ENCODE data around the gene SLC35F6.
"Not testable (repeated sequence)": the region's sequence is repeated elsewhere in the genome, so short reads cannot be mapped to it uniquely, and the experiment has no call there.

The SLC35F6 gene

DNA sequence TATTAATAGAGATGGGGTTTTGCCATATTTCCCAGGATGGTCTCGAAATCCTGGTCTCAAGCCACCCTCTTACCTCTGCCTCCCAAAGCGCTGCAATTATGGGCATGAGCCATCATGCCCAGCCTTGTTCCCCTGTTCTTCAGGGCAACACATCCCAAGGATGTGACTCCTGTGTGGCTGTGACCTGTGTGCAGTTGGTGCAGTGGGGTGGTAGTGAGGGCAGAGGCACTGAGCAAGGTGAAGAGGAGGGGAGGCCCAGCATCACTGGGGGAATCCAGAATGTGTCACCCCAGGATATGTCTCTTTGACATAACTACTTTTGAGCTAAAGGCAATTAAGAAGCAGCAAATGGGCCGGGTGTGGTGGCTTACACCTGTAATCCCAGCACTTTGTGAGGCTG, 45.1 kb downstream of the SLC35F6 start:
- H3K36me3 Mint-ChIP-seq: peaks cover 2% of the 10 kb centered on the region
- H3K9me3 Mint-ChIP-seq (ENCODE audit: low read depth): no peaks in the 10 kb centered on the region
- no peak overlapping the region for H3K27ac Mint-ChIP-seq
- H3K4me3 Mint-ChIP-seq: no peak overlapping the region
- peaks cover 41% of the 10 kb centered on the region for H3K4me1 Mint-ChIP-seq (ENCODE audit: low read depth)
- no peaks in the 10 kb centered on the region for H3K27me3 Mint-ChIP-seq

DNA sequence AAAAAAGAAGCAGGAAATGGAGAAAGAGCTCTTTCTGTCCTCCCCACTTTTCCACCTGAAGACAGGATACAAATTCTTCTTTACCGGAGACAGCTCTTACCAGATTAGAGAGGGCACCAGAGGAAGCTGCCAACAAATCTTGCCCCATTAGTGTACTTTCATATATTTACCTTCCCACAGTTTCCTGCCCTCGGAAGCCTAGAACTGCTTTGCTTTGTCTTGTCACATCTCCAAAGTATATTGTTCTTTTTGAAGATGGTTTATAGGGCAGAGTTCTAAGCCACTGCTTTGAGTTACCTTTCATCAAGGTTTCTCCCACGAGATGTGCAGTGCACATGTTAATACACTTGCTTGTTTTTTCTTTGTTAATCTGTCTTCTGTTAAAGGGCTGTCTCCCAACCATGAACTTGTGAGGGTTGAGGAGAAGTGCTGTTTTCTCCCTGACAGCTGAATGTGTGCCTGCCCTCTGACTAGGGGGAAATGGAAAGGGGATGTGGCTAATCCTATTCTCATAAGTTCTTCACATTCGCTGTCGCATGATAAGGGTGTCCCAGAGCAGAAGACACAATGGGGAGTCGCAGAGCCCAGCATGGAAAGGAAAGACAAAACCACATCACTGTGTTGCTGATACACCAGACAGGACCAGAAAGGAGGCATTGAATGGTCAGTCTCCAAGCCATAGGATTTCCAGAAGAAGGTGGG, 45.9 kb downstream of the SLC35F6 start:
- peaks cover 41% of the 10 kb centered on the region for H3K4me1 Mint-ChIP-seq (ENCODE audit: low read depth)
- H3K36me3 Mint-ChIP-seq: no peaks in the 10 kb centered on the region
- peak overlapping the region; percentile 27 for H3K4me3 Mint-ChIP-seq
- H3K9me3 Mint-ChIP-seq (ENCODE audit: low read depth): no peaks in the 10 kb centered on the region
- H3K27ac Mint-ChIP-seq: peak overlapping the region; percentile 1
- peaks cover under 1% of the 10 kb centered on the region for H3K27me3 Mint-ChIP-seq

DNA sequence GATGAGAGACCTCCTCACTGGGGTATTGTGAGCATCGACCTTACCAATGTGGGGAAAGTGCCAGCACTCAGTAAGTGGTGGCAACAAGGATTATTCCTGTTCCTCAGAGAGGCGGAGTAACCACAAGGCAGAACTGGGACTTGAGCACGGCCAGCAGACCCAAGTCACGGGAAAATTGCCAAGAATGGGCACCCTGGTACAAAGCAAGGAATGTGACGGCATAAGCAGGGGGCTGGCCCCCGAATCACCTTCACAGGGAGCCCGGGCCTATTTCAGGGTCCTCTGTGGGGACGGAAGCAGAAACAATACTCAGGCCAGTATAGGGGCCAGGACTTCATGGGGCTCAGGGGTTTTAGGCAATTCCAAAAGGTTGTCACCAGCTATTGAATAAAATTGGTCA, 47.2 kb downstream of the SLC35F6 start:
- no peaks in the 10 kb centered on the region for H3K36me3 Mint-ChIP-seq
- peaks cover 41% of the 10 kb centered on the region for H3K4me1 Mint-ChIP-seq (ENCODE audit: low read depth)
- no peak overlapping the region for H3K27ac Mint-ChIP-seq
- peaks cover 2% of the 10 kb centered on the region for H3K27me3 Mint-ChIP-seq
- H3K4me3 Mint-ChIP-seq: no peak overlapping the region
- no peaks in the 10 kb centered on the region for H3K9me3 Mint-ChIP-seq (ENCODE audit: low read depth)

DNA sequence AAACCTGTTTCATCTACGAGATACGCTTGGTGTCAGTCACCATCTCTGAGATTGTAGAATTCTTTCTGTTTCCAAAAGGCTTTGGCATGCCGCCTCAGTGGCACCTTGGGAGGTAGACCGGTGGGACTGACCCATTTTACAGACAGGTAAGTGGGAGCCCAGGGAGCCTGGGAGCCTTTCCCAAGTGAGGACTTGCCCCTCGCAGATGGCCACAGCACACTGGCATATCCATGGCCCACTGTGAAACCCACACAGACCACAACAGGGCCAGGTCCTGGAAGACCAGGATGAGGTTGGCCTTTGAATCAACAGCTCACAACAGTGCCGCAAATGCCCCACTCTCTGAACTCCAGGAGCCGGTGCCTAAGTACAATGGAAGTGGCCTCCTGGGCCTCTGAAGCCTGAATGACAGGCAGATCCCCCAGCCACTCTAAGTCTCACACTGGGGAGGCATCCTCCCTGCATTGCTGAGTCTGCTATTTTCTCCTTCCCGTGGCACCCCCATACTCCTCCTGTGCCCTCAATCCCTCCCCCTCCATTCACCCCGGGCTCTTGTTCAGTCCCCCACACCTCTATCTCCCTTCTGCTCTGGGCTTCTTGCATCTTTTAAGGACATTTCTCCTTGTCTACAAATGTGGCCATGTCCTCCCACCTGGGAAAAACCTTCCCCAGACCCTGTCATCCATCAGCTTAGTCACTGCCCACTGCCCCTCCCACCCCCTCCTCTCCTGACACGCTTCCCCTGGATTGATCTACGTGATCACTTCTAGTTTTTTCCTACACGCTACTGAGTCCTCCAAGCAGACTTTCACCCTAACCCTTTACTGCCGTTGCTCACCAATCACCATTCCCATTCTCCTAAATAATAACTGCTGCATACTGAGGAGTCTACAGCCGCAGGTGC, 48.0 kb downstream of the SLC35F6 start:
- no peaks in the 10 kb centered on the region for H3K9me3 Mint-ChIP-seq (ENCODE audit: low read depth)
- no peak overlapping the region for H3K27ac Mint-ChIP-seq
- H3K4me3 Mint-ChIP-seq: no peak overlapping the region
- H3K36me3 Mint-ChIP-seq: no peaks in the 10 kb centered on the region
- peaks cover 2% of the 10 kb centered on the region for H3K27me3 Mint-ChIP-seq
- H3K4me1 Mint-ChIP-seq (ENCODE audit: low read depth): peaks cover 41% of the 10 kb centered on the region

DNA sequence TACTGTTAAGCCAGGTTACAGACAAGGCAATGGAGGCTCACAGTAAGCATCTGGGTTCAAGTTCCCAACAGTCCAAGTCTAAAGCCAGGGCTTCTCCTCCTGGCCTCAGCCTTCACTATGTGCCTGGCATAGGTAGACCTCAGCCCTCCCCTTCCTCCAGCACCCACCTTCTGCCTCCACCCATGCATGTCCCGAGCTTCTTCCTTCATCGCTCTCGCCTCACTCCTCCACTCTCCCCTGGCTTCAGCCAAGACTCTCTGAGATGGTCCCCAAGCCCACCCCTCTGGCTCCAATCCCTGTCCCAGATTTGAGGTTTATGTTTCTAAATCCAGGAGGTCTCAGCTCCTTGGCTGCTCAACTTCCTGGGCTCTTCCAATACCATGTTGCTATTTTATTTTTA, 48.6 kb downstream of the SLC35F6 start:
- Mint-ChIP-seq H3K27me3 (peaks cover 3% of the 10 kb centered on the region), H3K9me3 (ENCODE audit: low read depth) (no peaks in the 10 kb centered on the region), H3K36me3 (no peaks in the 10 kb centered on the region), H3K4me3 (no peak overlapping the region), H3K27ac (no peak overlapping the region), H3K4me1 (ENCODE audit: low read depth) (peaks cover 40% of the 10 kb centered on the region)

DNA sequence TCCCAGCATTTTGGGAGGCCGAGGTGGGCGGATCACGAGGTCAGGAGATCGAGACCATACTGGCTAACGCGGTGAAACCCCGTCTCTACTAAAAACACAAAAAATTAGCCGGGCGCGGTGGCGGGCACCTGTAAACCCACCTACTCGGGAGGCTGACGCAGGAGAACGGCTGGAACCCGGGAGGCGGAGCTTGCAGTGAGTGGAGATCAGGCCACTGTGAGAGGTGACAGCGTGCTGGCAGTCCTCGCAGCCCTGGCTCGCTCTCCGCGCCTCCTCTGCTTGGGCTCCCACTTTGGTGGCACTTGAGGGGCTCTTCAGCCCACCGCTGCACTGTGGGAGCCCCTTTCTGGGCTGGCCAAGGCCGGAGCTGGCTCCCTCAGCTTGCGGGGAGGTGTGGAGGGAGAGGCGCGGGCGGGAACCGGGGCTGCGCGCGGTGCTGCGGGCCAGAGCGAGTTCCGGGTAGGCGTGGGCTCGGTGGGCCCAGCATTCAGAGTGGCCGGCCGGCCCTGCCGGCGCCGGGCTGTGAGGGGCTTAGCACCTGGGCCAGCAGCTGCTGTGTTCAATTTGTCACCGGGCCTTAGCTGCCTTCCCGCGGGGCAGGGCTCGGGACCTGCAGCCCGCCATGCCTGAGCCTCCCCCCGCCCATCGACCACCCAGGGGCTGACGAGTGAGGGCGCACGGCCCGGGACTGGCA, 50.1 kb downstream of the SLC35F6 start:
- not testable (repeated sequence) for H3K9me3 Mint-ChIP-seq (ENCODE audit: low read depth); H3K27me3 Mint-ChIP-seq; H3K4me3 Mint-ChIP-seq; H3K36me3 Mint-ChIP-seq; H3K27ac Mint-ChIP-seq
- peaks cover 31% of the 10 kb centered on the region for H3K4me1 Mint-ChIP-seq (ENCODE audit: low read depth)

DNA sequence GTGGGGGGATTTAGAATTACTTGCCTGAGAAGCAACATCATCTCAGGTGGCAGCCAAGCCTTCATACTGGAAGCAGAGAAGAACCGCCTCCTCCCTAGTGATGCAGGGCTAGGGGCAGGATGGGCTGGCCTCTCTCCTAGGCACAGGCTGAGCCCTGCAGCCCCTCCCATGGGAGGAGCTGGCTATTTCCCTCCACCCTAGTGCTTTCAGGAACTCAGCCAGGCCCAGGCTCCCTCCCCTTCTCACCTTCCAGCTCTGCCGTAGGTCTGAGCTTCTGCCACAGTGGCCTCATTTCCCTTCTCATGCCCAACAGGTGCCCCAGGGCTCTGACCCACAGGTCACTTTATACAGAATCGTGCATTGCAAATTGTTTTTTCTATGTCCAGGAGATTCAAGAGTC, 52.8 kb downstream of the SLC35F6 start:
- Mint-ChIP-seq H3K4me3 (no peak overlapping the region), H3K4me1 (ENCODE audit: low read depth) (peaks cover 8% of the 10 kb centered on the region), H3K36me3 (no peaks in the 10 kb centered on the region), H3K27me3 (peaks cover 4% of the 10 kb centered on the region), H3K9me3 (ENCODE audit: low read depth) (no peaks in the 10 kb centered on the region), H3K27ac (no peak overlapping the region)

DNA sequence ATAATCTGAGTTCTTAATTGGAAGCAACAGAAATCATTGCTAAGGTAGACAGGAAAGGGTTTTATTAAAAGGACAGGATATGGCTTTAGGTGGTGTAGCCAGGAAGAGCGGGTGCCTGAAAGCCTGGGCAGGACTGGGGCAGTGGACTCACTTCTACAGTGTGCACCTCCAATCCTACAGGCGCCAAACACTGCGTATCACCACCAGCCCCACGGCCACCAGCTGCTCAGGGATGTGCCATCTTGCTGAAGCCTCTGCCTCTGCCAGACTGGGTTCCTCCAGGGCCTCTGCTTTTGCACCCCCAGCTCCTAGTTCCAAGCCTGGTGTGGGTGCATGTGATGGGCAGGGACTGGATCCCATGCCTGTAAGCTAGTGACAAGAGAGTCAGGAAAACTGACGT, 54.2 kb downstream of the SLC35F6 start:
- peaks cover 1% of the 10 kb centered on the region for H3K4me1 Mint-ChIP-seq (ENCODE audit: low read depth)
- H3K9me3 Mint-ChIP-seq (ENCODE audit: low read depth): no peaks in the 10 kb centered on the region
- H3K27me3 Mint-ChIP-seq: peaks cover 4% of the 10 kb centered on the region
- H3K4me3 Mint-ChIP-seq: no peak overlapping the region
- no peak overlapping the region for H3K27ac Mint-ChIP-seq
- no peaks in the 10 kb centered on the region for H3K36me3 Mint-ChIP-seq

DNA sequence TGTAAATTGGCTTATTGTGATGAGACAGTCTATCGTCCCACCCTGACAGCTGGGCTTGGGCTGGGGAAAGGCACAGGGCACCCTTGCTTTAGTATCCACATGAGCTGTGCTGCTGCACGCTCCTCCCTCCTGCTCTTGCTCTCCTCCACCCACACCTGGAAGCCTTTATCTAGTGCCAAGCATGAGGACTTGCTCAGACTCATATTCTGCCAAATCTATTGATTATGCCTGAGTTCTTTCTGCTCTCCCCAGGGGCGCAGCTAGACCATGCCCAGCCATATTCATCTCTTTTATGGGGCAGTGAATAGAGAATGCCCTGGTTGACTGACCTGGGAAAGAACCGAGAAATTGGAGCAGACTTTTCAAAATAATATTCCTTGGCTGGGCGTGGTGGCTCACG, 54.9 kb downstream of the SLC35F6 start:
- no peaks in the 10 kb centered on the region for H3K36me3 Mint-ChIP-seq
- H3K4me1 Mint-ChIP-seq (ENCODE audit: low read depth): no peaks in the 10 kb centered on the region
- no peak overlapping the region for H3K4me3 Mint-ChIP-seq
- H3K27ac Mint-ChIP-seq: no peak overlapping the region
- peaks cover 4% of the 10 kb centered on the region for H3K27me3 Mint-ChIP-seq
- H3K9me3 Mint-ChIP-seq (ENCODE audit: low read depth): no peaks in the 10 kb centered on the region

DNA sequence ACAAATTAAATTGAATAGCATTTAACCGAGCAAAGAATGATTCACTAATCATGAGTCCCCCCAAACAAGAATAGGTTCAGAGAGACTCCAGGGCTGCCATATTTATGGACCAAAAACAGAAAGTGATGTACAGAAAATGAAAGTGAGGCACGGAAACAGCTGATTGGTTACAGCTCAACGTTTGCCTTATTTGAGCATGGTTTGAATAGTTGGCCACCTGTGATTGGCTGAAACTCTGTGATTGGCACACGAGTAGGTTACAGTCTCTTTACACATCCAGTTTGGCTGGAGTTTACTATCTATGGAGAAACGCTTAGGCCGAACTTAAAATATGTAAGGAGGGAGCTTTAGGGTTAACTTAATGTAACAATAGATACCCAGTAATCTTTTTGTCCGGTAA, 56.8 kb downstream of the SLC35F6 start:
- Mint-ChIP-seq H3K36me3 (no peaks in the 10 kb centered on the region), H3K27me3 (peaks cover 2% of the 10 kb centered on the region), H3K4me3 (no peak overlapping the region), H3K9me3 (ENCODE audit: low read depth) (no peaks in the 10 kb centered on the region), H3K4me1 (ENCODE audit: low read depth) (no peaks in the 10 kb centered on the region), H3K27ac (no peak overlapping the region)

DNA sequence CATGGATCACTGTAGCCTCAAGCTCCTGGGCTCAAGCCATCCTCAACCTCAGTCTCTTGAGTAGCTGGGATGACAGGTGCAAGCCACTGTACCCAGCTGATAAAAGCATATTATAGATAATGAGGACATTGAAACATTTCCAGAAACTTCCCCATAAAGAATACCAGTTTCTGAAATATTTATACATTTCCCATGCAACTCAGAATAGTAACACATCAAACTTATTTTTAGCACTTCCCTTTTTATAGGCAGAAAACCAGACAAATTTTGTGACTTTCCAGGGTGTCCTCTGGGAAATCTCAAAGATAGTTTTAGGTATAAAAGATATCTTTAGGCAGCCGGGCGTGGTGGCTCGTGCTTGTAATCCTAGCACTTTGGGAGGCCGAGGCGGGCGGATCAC, 58.8 kb downstream of the SLC35F6 start:
- Mint-ChIP-seq H3K9me3 (ENCODE audit: low read depth) (no peaks in the 10 kb centered on the region), H3K4me1 (ENCODE audit: low read depth) (no peaks in the 10 kb centered on the region), H3K27me3 (no peaks in the 10 kb centered on the region), H3K4me3 (no peak overlapping the region), H3K36me3 (no peaks in the 10 kb centered on the region), H3K27ac (no peak overlapping the region)

All from activated naive CD8-positive, alpha-beta T cell (primary cell).